ENCODE results near the gene JOSD2.

JOSD2 gene

DNA sequence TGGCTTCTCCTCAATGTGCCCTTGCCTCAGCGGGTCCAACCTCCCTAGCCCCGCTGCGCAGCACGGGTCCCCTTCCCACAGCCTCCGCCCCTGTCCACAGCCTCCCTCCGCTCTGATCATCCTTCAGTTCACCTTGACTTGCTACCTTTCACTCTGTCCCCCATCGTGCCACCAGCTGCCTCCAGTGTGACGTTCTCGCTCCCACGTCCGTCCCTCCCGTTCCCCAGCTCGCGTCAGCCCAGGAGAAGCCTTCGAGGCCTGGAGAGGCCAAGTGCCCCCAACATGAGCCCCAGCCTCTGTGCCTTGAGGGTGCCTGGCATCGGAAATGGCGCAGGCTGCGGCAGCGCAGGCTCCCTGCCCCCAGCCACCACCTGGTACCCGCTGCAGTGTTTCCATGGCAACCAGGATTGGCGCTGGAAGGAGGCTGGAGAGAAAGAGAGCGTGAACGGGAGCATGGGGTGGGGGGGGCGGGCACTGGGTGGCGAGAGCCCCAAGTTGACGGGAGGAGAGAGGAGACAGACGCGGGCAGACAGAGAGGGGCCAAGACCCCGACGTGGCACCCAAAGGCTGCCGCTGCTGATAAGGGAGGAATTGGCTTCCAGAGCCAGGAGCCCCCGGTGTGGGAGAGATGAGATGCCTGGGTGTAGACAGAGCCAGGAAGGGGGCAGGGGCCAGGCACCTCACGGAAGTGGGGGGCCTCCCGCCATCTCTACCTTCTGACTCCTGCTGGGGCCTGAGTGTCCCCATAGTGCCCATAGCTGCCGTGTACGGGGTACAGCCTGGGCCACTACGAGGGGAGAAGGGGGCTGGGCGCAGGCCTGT, 3.6 kb upstream of the JOSD2 start:
- DNase-seq (ENCODE audit: low read depth in 2 of 2), result no peak

DNA sequence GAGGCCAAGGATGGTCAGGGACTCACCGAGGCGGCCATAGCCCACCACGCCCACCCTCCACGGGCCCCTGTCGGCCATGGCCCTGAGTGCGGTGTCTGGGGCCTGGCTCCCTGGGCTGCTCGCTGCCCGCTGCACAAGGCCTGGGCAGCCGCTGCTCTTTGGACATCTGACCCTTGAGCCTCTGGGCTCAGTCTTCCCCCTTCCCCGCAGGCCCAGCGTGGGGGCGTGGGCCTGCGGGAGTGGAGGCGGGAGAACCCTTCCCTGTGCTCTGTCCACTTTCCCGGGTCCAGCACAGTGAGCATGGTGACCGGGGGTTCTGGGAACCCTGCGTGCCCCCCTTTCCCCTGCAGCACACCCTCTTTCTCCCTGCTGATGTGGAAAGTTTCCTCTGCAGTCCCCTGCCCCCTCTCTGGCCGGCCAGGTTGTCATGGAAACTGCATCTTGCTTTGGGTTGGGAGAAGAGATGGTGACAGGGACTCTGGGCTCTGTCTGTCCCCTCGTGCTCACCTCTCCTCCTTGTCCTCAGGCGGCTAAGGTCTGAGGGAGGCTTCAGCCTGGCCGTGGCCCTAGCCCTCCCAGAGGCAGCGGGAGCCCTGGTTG, 2.9 kb upstream of the JOSD2 start, which contains the start of gene ASPDH:
Gene ASPDH (minus strand): TSS at position 168 of the 600 bp plus-strand sequence. CDS start 90 bp downstream, at position 78.
- no peak for DNase-seq (ENCODE audit: low read depth in 2 of 2)

DNA sequence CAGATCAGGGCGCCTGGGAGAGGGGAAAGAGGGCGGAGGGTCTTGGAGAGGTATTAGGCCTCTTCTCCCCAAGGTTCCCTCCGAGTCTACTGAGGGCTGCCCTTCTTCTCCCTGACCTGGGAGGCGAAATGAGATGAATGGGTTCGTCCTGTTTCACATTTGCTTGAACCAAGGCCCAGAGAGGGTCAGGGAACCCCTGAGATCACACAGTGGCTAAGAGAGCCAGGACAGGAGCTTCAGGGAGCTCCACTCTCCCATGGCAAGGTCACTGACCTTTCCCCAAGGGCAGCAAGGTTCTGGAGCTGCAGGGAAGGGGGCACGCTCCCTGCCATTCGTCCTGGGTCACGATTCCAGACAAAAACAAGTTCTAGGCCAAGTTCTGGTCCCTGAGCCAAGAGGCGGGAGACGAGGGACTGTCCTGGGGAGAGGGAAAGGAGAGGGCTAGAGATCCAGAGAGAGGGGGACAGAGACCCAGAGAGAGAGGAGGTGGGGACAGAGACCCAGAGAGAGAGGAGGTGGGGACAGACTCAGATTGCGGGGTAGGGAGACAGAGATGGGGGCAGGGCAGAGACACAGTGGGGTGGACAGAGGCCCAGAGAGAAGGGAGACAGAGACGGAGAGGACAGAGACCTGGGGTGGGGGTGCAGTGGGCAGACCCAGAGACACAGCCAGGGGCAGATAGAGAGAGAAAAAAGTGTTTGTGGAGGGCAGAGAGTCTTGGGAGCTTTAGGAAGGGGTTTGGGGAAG, 2.2 kb upstream of the JOSD2 start:
- DNase-seq (ENCODE audit: low read depth in 2 of 2), result no peak

DNA sequence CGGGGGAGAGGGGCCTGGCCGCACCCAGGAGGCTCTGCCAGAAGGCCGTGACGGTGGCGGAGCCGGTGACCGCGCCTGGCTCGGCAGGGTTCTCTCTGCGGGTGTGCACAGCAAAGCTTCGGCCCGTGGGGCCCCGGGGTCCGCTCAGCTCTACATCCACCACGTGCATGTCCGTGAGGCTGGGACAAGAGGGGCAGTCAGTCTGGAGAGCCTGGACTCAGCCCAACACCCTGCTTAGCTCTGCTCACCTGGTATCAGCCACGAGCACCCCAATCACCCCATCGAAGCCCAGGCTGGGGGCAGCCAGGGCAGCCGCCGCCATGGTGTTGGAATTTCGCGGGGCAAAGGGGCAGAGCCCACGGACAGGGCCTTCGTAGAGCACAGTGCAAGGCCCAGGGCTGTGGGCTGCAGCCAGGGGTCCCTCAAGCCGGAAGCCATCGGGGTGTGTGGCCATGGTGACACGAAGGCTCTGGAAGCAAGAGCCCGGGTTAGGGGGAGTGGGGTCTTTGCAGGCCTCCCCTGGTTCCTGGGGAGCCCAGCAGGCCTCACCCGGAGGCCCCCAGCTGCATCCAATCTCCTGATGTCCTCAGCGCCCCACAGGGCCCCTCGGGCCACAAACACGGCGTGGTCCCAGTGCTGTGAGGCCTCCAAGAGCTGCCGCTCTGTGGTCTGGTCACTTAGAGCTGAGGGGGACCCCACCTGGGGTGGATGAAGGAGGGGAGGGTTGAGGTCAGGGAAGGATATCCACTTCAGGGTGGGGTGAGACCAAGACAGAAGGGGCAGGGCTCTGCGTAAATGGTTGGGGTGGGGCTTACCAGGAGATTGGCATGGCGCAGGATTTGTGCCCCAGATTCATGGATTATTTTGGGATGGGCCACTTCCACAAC, 1.4 kb upstream of the JOSD2 start:
- no peak for DNase-seq (ENCODE audit: low read depth in 2 of 2)

DNA sequence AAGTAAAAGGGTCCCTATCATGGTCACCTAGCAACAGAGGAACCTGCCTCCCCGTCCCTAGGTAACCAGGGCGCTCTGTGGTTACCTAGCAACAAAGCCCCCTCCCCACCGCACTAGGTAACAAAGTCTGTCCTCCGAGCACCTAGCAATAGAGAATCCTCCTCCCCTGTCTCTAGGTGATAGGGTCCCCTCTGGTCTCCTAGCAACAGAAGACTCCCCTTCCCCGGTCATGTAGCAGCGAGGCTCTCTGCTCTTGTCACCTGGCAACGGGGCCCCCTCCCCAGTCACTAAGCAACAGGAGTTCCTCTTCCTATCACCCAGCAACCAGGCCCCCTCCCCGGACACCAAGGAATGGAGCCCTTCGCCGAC, 307 bp downstream of the JOSD2 start:
- no peak for DNase-seq (ENCODE audit: low read depth in 2 of 2)

DNA sequence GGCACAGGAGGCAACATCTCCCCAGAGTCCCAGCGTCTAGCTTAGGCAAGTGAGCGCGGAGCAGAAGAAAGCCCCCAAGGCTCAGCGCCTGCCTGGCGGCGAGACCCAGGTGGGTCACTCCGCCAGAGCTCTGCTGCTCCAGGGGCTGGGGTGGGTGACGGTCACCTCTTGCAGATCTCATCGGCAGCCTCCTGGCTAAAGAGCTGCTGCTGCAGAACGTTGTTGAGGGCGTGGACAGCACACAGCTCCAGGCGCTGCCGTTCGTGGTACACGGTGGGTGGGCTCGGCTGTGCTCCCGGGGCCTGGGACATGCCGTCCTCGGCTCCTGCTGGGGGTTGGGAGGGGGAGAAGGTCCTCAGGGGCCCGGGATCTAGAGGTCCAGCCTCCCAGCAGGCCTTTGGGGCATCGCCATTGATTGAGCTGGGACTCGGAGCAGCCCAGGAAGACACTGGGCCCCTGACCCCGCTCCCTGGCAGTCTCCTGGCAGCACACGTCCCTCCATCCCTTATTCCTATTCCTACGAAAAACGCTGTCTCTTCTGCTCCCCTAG, 795 bp downstream of the JOSD2 start:
- no peak for DNase-seq (ENCODE audit: low read depth in 2 of 2)

DNA sequence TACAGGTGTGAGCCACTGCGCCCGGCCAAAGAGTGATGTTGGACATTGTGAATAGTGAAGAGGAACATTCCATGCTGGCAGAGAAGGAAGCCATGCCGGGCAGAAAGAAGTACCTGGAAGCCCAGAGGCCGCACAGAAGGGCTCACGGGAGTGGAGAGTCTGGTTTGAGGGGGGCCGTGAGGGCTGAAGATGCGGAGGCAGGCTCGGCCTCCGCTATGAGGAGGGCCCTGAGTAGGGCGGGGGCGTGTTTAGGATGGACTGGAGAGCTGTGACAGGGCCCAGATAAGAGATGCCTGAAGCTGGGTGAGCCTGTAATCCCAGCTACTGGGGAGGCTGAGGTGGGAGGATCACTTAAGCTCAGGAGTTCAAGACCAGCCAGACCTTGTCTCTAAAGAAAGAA, 1.6 kb downstream of the JOSD2 start:
- DNase-seq (ENCODE audit: low read depth in 2 of 2), result no peak

DNA sequence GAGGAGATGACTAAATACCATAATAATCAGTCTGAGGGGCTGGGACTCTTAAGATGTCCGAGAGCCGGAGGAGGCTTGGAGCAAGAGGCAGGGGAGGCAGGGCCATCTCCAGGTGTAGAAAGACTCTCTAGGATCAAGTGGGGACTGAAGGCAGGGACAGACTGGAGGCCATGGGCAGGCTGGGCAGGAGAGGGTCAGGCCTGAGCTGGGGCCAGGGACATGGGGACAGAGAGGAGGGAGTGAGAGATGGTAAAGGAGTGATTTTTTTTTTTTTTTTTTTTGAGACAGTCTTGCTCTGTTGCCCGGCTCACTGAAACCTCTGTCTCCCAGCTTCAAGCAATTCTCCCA, 2.2 kb downstream of the JOSD2 start:
- no peak for DNase-seq (ENCODE audit: low read depth in 2 of 2)

DNA sequence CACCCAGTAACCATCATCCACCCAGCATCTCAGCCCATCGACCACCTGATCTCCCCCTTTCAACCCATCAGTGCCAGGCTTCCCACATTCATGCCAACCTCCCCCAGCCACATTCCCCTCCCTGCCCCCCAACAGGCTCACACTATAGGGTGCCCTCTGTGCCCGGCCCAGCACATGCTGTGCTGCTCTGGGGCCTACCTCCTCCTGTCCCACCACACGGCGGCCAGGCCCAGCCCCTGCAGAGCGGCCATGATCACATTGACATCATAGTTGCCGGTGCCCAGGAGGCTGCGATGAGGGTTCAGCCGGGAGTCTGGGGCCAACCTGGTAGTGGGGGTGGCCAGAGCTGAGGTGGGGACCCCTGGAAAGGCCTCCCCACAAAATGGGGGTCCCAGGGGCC, 3.6 kb downstream of the JOSD2 start:
- no peak for DNase-seq (ENCODE audit: low read depth in 2 of 2)

DNA sequence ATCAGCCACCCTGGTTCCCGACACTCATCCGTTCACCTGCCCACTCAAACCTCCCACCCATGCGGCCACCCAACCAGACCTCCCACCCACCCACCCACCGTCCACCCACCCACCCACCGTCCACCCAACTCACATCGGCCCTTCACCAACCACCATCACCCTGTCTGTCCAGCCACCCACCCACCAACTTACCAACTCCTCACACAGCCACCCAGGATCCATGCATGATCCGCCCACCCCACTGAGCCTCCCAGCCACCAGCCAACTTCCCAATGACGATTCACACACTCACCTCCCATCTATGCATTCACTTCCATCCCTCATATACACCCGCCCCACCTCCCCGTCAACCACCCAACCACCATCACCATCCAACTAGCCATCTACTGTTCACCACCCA, 4.3 kb downstream of the JOSD2 start:
- no peak for DNase-seq (ENCODE audit: low read depth in 2 of 2)

DNA sequence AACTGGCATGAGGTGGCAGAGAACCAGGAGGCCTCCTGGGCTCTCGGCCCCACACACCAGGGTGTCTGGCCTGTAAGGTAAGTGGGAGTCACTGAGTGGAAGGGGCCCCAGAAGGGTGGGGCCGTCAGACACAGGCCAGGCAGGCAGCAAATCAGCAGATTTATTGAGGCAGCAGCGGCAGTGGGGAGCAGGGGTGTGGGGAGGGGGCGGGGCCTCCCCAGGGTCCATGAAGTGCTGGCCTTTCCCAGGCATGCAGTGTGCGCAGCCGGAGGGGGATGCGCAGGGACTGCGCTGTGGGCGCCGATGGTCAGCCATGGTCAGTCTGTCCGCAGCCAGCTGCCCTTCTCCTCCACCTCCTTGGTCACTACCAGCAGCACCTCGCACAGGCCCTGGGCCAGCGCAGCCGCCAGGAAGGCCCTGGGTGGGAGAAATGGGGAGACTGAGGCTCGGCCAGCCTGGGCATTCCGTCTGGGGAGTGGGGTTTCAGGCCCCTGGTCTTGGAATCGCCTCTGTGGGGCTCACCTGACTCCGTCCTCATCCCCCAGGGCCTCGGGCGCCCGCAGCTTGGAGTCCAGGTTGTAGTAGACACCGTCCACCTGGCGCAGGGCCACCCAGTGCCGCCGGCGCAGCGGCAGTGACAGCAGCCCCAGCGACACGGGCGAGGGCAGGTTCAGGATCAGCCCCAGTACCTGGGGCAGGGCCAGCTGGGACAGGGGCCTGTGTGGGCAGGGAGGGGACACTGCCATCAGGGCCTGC, 5.0 kb downstream of the JOSD2 start:
- DNase-seq (ENCODE audit: low read depth in 2 of 2), result no peak

DNA sequence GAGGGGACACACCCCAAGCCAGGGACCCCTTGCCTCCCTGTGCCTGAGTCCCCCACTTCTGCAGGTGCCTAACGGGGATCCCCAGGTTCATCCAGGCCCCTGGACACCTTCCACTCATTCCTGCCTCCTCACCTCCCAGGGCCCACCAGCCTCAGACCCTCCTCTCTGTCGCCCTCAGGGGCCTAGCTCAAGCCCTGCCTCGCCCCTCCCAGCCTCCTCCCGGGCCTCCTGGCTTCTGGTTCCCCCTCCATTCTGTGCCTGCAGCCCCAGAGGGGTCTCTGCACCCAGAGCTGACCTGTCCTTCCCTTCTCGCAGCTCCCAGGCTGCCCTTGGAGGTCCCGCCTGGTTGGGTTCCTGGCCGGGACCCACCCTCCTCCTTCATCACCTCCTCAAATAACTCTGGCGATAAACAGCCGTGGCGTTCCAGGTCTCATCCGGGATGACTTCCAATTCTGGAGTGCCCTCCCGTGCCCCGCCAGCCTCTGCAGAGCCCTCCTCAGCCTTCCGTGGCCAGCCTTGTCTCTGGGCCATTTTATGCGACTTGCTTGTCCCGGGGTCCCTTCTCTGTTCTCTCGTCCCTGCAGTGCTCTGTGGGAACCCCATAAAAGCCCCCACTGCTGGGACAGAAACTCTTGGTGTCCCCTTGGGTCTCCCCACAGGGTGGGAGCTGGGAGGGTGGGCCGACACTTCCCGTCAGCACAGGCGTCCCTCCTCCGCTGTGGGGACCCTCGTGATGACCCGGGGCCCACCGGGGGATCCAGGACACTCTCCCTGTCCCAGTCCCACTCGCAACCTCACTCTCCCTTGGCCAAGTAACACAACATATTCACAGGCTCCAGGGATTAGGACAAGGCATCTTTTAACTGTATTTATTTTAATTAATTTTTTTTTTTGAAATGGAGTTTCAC, 9.2 kb downstream of the JOSD2 start:
- DNase-seq (ENCODE audit: low read depth in 2 of 2), result no peak

DNA sequence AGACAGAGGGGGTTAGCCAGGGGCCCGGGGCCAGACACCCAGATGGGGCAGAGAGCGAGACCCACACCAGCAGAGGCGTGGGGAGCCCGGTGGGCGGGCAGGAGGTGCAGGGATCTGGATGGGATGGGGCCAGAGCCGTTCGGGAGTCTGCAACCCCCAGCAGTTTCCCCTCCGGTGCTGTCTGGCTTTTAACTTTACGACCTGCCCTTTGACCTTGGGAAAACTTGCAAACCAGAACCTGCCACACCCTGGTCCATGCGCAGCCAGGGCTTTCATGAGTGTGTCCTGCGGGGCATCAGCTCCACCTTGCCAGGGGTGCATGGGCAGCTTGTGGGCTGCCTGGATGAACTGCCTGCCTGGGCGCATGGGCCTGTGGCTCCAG, 9.8 kb downstream of the JOSD2 start:
- DNase-seq (ENCODE audit: low read depth in 2 of 2), result no peak

DNA sequence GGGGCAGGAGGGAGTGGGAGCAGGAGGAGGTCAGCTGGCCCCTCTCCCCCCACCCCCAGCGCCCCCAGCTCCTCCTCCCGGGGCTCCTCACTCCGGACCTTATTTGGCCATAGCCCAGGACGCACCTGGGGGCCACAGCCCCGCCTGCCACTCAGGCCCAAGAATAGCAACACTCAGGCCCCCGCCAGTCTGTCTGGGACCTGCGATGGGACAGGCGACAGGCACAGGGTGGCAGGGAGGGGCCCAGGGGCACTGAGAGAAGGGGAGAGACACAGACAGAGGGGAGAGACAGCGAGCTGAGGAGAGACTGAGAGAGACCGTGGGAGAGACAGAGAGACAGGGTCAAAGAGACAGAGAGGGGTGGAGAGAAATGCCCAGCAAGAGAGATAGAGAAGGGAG, 10.2 kb downstream of the JOSD2 start:
- no peak for DNase-seq (ENCODE audit: low read depth in 2 of 2)

DNA sequence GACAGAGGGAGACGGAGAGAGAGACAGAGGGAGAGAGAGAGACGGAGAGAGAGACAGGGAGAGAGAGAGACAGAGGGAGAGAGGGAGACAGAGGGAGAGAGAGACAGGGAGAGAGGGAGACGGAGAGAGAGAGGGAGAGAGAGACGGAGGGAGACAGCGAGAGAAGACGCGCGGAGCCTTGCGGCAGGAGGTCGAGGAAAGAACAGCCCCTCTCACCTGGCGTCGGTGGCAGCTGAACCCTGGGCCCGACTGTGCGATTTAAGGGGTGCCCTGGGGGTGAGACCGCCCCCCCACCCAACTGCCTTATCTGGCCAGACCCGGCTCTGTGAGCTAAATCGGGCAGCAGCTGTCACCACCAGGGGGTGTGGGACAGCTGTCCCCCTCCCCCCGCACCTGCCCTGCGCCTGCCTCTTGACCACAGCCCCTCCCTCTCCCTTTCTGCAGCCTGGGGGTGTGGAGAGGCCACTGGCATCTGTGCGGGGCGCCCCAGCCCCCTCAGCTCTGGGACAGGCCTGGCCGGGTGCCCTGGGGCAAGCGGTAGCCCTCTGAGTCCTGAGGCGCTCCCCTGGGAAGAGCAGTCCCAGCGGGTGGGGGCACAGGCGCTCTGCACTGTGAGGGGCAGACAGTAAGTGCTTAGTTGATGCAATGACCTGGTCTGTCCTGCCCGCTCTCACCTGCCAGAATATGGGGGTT, 10.8 kb downstream of the JOSD2 start:
- DNase-seq (ENCODE audit: low read depth in 2 of 2), result no peak

DNA sequence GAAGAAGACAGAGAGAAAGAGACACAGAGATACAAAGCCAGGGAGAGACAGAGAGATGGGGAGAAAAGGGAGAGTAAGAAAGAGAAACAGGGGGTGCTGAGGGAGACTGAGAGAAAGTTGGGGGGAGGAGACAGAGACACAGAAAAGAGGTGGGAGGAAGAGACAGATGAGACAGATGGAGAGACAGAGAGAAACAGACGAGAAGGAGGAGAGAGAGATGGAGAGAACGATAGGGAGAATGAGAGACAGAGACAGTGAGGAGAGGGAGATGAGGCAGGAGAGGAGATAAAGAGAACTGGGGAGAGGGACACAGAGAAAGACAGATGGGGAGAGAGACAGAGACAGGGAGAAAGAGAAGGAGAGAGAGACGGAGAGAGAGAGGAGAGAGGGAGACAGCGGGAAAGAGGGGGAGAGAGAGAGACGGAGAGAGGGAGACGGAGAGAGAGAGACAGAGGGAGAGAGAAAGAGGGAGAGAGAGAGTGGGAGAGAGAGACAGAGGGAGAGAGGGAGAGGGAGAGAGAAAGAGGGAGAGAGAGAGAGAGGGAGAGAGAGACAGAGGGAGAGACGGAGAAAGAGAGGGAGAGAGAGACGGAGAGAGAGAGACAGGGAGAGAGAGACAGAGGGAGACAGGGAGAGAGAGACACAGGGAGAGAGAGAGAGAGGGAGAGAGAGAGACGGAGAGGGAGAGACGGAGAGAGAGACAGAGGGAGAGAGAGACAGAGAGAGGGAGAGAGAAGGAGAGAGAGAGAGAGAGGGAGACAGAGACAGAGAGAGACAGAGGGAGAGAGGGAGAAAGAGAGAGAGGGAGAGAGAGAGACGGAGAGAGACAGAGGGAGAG, 12.6 kb downstream of the JOSD2 start:
- DNase-seq (ENCODE audit: low read depth in 2 of 2), result no peak

DNA sequence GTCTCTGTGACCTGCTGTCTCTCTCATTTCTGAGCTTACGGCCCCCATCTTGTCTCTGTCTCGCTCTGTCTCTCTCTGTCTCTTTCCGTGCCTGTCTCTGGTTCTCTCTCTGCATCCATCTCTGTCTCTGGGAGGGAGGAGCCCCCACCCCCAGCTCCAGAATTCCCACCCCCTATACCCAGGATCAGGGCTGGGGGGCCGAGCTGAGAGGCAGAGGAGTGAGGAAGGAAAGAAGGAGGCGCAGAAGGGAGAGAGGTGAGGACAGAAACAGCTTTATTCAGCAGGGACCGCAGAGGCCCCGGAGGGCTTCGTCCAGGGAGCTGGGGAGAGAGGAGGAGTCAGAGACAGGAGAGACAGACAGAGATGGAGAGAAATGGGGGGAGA, 14.0 kb downstream of the JOSD2 start:
- no peak for DNase-seq (ENCODE audit: low read depth in 2 of 2)
